Measurements from ENCODE around the gene ANKIB1. TPM values are rescaled to one million over a fixed set of nuclear protein-coding genes. Genes with fewer than 3 reads are reported as not detected.

ANKIB1 gene
- total and polyA plus RNA-seq, 9 of the 15 experiments (the other 6 are each of a cell fraction or from before 2014, with no cell fraction given) = 5.9 to 25.2 (median 16.1) TPM

- Histone ChIP-seq H2AFZ (ENCODE audit: low read depth, low read length) (no peak overlapping the region), H3K79me2 (ENCODE audit: control insufficient read depth, insufficient read depth, low read length) (peaks cover 4% of the 10 kb centered on the region; the same call in 2 of the 3 replicates), H3K4me2 (ENCODE audit: insufficient read depth, low read length) (no peak overlapping the region), H3K27ac (ENCODE audit: extremely low read depth, low read depth, low read length) (no peak overlapping the region), H3K36me3 (ENCODE audit: control insufficient read depth, insufficient read depth, low read length) (no peaks in the 10 kb centered on the region), H3K27me3 (ENCODE audit: control insufficient read depth in 2 of 2, insufficient read depth in 2 of 2, low read length in 2 of 2) (no peaks in the 10 kb centered on the region), H3K9me3 (replicated peaks; ENCODE audit: control insufficient read depth, insufficient read depth, low read depth, low read length) (peaks cover 12% of the 10 kb centered on the region; the same call in 1 of the 2 replicates), H4K20me1 (replicated peaks; ENCODE audit: control insufficient read depth, insufficient read depth, low read length) (no peaks in the 10 kb centered on the region), H3K9ac (ENCODE audit: insufficient read depth in 1 of 2, low read depth in 2 of 2, low read length in 2 of 2) (no peak overlapping the region), H3K4me3 (no peak overlapping the region), H3K9me1 (ENCODE audit: control insufficient read depth, insufficient read depth, low read length) (no peaks in the 10 kb centered on the region), H3K4me1 (replicated peaks in 1 of 2; ENCODE audit: control insufficient read depth in 2 of 2, insufficient read depth in 2 of 2, low read length in 2 of 2) (peaks cover 0 to 8% of the 10 kb centered on the region in 2 experiments; a peak in 2 of 5 replicates)
- ATAC-seq (no peak), FAIRE-seq (no peak), DNase-seq (ENCODE audit: extremely low read depth in 1 of 4, low spot score in 3 of 4) (no peak)
- in situ Hi-C loops (cut with MboI) = no loop called here
- WGBS (ENCODE audit: insufficient coverage, low coverage, missing lambda C conversion rate) = 83% methylated on average over 2 of the region's 2 CpGs
- ChIA-PET CTCF (ENCODE audit: low intra/inter-chr PET ratio) (no interaction called here), POLR2A (interaction anchor here (0.5 to 2.0 kb wide), 3 partner anchors 14 to 886 kb away, joined by 3 to 5 read pairs (median 3); no protein-coding TSS in a partner anchor)
- BruUV-seq (replicated peaks) = no TSS peak
- peak; percentile 59; the same call in 1 of the 2 replicates for TF ChIP-seq PKNOX1 (IDR thresholded peaks at IDR 0.05)
- TF ChIP-seq, protein P1, sequence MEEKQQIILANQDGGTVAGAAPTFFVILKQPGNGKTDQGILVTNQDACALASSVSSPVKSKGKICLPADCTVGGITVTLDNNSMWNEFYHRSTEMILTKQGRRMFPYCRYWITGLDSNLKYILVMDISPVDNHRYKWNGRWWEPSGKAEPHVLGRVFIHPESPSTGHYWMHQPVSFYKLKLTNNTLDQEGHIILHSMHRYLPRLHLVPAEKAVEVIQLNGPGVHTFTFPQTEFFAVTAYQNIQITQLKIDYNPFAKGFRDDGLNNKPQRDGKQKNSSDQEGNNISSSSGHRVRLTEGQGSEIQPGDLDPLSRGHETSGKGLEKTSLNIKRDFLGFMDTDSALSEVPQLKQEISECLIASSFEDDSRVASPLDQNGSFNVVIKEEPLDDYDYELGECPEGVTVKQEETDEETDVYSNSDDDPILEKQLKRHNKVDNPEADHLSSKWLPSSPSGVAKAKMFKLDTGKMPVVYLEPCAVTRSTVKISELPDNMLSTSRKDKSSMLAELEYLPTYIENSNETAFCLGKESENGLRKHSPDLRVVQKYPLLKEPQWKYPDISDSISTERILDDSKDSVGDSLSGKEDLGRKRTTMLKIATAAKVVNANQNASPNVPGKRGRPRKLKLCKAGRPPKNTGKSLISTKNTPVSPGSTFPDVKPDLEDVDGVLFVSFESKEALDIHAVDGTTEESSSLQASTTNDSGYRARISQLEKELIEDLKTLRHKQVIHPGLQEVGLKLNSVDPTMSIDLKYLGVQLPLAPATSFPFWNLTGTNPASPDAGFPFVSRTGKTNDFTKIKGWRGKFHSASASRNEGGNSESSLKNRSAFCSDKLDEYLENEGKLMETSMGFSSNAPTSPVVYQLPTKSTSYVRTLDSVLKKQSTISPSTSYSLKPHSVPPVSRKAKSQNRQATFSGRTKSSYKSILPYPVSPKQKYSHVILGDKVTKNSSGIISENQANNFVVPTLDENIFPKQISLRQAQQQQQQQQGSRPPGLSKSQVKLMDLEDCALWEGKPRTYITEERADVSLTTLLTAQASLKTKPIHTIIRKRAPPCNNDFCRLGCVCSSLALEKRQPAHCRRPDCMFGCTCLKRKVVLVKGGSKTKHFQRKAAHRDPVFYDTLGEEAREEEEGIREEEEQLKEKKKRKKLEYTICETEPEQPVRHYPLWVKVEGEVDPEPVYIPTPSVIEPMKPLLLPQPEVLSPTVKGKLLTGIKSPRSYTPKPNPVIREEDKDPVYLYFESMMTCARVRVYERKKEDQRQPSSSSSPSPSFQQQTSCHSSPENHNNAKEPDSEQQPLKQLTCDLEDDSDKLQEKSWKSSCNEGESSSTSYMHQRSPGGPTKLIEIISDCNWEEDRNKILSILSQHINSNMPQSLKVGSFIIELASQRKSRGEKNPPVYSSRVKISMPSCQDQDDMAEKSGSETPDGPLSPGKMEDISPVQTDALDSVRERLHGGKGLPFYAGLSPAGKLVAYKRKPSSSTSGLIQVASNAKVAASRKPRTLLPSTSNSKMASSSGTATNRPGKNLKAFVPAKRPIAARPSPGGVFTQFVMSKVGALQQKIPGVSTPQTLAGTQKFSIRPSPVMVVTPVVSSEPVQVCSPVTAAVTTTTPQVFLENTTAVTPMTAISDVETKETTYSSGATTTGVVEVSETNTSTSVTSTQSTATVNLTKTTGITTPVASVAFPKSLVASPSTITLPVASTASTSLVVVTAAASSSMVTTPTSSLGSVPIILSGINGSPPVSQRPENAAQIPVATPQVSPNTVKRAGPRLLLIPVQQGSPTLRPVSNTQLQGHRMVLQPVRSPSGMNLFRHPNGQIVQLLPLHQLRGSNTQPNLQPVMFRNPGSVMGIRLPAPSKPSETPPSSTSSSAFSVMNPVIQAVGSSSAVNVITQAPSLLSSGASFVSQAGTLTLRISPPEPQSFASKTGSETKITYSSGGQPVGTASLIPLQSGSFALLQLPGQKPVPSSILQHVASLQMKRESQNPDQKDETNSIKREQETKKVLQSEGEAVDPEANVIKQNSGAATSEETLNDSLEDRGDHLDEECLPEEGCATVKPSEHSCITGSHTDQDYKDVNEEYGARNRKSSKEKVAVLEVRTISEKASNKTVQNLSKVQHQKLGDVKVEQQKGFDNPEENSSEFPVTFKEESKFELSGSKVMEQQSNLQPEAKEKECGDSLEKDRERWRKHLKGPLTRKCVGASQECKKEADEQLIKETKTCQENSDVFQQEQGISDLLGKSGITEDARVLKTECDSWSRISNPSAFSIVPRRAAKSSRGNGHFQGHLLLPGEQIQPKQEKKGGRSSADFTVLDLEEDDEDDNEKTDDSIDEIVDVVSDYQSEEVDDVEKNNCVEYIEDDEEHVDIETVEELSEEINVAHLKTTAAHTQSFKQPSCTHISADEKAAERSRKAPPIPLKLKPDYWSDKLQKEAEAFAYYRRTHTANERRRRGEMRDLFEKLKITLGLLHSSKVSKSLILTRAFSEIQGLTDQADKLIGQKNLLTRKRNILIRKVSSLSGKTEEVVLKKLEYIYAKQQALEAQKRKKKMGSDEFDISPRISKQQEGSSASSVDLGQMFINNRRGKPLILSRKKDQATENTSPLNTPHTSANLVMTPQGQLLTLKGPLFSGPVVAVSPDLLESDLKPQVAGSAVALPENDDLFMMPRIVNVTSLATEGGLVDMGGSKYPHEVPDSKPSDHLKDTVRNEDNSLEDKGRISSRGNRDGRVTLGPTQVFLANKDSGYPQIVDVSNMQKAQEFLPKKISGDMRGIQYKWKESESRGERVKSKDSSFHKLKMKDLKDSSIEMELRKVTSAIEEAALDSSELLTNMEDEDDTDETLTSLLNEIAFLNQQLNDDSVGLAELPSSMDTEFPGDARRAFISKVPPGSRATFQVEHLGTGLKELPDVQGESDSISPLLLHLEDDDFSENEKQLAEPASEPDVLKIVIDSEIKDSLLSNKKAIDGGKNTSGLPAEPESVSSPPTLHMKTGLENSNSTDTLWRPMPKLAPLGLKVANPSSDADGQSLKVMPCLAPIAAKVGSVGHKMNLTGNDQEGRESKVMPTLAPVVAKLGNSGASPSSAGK (IDR thresholded peaks at IDR 0.05) = no peak
- intact Hi-C loops (cut with micrococcal nuclease) = no loop called here
Measured at GRCh38 chr7:92281031-92281430, 35.3 kb downstream of the ANKIB1 start.

Data from K562 (cell line).